ENCODE measurements around the gene CLEC18A. TPM values are rescaled to one million over a fixed set of nuclear protein-coding genes. Genes with fewer than 3 reads are reported as not detected.

CLEC18A gene
- total and polyA plus RNA-seq, 2 donors (not counting 1 experiment from before 2014, with no cell fraction given): 0.52 to 2.2 TPM

DNA sequence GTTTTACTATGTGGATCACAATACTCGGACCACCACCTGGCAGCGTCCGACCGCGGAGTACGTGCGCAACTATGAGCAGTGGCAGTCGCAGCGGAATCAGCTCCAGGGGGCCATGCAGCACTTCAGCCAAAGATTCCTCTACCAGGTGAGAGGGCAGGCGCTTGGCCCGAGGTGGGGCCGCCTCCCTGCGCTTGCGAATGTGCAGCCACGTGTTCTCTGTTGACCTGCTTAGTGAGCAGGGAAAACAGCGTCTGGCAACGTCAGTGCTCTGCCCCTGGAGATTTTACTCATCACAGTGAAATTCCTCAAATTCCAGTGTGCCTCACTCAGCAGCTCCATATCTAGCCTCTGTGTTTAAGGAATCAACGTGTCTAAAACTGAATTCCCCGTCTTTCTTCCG lies 33.4 kb upstream of the CLEC18A start:
- H3K4me1 ChIP-seq (ENCODE audit: control insufficient read depth in 2 of 2, insufficient read depth in 2 of 2, low read length in 2 of 2): no peaks in the 10 kb centered on the region
- TF ChIP-seq EZH2 (IDR thresholded peaks at IDR 0.05; ENCODE audit: borderline replicate concordance, insufficient read depth, low read depth, low read length, poor library complexity, severe bottlenecking): no peak
- TF ChIP-seq, protein P1, sequence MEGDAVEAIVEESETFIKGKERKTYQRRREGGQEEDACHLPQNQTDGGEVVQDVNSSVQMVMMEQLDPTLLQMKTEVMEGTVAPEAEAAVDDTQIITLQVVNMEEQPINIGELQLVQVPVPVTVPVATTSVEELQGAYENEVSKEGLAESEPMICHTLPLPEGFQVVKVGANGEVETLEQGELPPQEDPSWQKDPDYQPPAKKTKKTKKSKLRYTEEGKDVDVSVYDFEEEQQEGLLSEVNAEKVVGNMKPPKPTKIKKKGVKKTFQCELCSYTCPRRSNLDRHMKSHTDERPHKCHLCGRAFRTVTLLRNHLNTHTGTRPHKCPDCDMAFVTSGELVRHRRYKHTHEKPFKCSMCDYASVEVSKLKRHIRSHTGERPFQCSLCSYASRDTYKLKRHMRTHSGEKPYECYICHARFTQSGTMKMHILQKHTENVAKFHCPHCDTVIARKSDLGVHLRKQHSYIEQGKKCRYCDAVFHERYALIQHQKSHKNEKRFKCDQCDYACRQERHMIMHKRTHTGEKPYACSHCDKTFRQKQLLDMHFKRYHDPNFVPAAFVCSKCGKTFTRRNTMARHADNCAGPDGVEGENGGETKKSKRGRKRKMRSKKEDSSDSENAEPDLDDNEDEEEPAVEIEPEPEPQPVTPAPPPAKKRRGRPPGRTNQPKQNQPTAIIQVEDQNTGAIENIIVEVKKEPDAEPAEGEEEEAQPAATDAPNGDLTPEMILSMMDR (IDR thresholded peaks at IDR 0.05): no peak
- H3K27me3 Mint-ChIP-seq: no peaks in the 10 kb centered on the region
- H2AFZ ChIP-seq (ENCODE audit: insufficient read depth, low read depth, low read length, poor library complexity, severe bottlenecking): no peak overlapping the region
- H3K27me3 ChIP-seq (replicated peaks in 1 of 4; ENCODE audit: control extremely low read depth in 1 of 4, control insufficient read depth in 3 of 4, insufficient read depth in 4 of 4, low read length in 3 of 4): no peaks in the 10 kb centered on the region
- H3K79me2 ChIP-seq (ENCODE audit: control insufficient read depth, insufficient read depth, low read length): no peaks in the 10 kb centered on the region
- ChIA-PET POLR2A (no interaction called here), CTCF (interaction anchor here (4.2 kb wide), 1 partner anchor 12 kb away, joined by 22 read pairs; no protein-coding TSS in a partner anchor)
- intact Hi-C loops (cut with micrococcal nuclease): no loop called here
- DNase-seq (no peak), ATAC-seq (ENCODE audit: low read depth) (no peak)
- no peaks in the 10 kb centered on the region for H3K9me3 Mint-ChIP-seq (ENCODE audit: insufficient read depth)
- H3K4me3 Mint-ChIP-seq: no peak overlapping the region
- no peaks in the 10 kb centered on the region for H3K4me1 Mint-ChIP-seq
- H3K9ac ChIP-seq (ENCODE audit: low read length): no peak overlapping the region
- H3K9me3 ChIP-seq (ENCODE audit: control extremely low read depth in 1 of 3, control insufficient read depth in 2 of 3, insufficient read depth in 1 of 3, low read length in 2 of 3): no peaks in the 10 kb centered on the region
- H4K20me1 ChIP-seq (ENCODE audit: control insufficient read depth, insufficient read depth, low read length, poor library complexity, severe bottlenecking): no peaks in the 10 kb centered on the region
- no peak overlapping the region for H3K27ac ChIP-seq (ENCODE audit: low read length in 2 of 2)
- no peak overlapping the region for H3K4me2 ChIP-seq (replicated peaks; ENCODE audit: low read depth, low read length, poor library complexity, severe bottlenecking)
- no peak overlapping the region for H3K27ac Mint-ChIP-seq
- H3K36me3 ChIP-seq (replicated peaks in 1 of 2; ENCODE audit: control extremely low read depth in 1 of 2, control insufficient read depth in 1 of 2, extremely low read depth in 1 of 2, insufficient read depth in 2 of 2, low read length in 1 of 2): peaks cover 4 to 12% of the 10 kb centered on the region in 2 experiments
- no peak overlapping the region for H3K4me3 ChIP-seq (ENCODE audit: control extremely low read depth in 1 of 5, extremely low read depth in 1 of 5, insufficient read depth in 1 of 5, low read depth in 2 of 5, low read length in 4 of 5)
- 97% methylated on average over 17 of the region's 20 CpGs for WGBS (ENCODE audit: insufficient coverage)

DNA sequence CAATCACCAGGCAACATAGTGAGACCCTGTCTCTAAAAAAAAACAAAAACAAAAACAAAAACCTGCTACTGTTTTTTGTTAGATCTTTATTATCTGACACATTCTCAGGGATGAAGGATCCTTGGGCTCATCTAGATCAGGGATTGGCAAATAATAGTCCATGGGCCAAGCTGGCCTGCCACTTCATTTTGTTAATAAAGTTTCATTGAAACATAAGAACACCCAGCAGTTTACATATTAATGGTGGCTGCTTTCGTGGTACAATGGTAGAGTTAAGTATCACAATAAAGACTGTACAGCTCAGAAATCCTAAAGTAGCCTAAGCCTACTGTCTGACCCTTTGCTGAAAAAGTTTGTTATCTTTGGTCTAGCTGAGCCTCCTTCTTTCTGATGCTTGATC lies 32.9 kb upstream of the CLEC18A start:
- no peak overlapping the region for H2AFZ ChIP-seq (ENCODE audit: insufficient read depth, low read depth, low read length, poor library complexity, severe bottlenecking)
- no peaks in the 10 kb centered on the region for H3K79me2 ChIP-seq (ENCODE audit: control insufficient read depth, insufficient read depth, low read length)
- no peaks in the 10 kb centered on the region for H3K4me1 Mint-ChIP-seq
- no peak overlapping the region for H3K9ac ChIP-seq (ENCODE audit: low read length)
- no peaks in the 10 kb centered on the region for H3K9me3 ChIP-seq (ENCODE audit: control extremely low read depth in 1 of 3, control insufficient read depth in 2 of 3, insufficient read depth in 1 of 3, low read length in 2 of 3)
- no peak for DNase-seq
- no peak for ATAC-seq (ENCODE audit: low read depth)
- no peak overlapping the region for H3K4me3 Mint-ChIP-seq
- CTCF ChIA-PET: interaction anchor here (4.2 kb wide), 1 partner anchor 12 kb away, joined by 22 read pairs; no protein-coding TSS in a partner anchor
- H3K9me3 Mint-ChIP-seq (ENCODE audit: insufficient read depth): no peaks in the 10 kb centered on the region
- no peak overlapping the region for H3K4me2 ChIP-seq (replicated peaks; ENCODE audit: low read depth, low read length, poor library complexity, severe bottlenecking)
- H3K27ac ChIP-seq (ENCODE audit: low read length in 2 of 2): no peak overlapping the region
- no peaks in the 10 kb centered on the region for H4K20me1 ChIP-seq (ENCODE audit: control insufficient read depth, insufficient read depth, low read length, poor library complexity, severe bottlenecking)
- peaks cover 4 to 12% of the 10 kb centered on the region in 2 experiments for H3K36me3 ChIP-seq (replicated peaks in 1 of 2; ENCODE audit: control extremely low read depth in 1 of 2, control insufficient read depth in 1 of 2, extremely low read depth in 1 of 2, insufficient read depth in 2 of 2, low read length in 1 of 2)
- POLR2A ChIA-PET: no interaction called here
- TF ChIP-seq, protein P1 (IDR thresholded peaks at IDR 0.05): no peak
- TF ChIP-seq EZH2 (IDR thresholded peaks at IDR 0.05; ENCODE audit: borderline replicate concordance, insufficient read depth, low read depth, low read length, poor library complexity, severe bottlenecking): no peak
- WGBS (ENCODE audit: insufficient coverage): no CpG with 5 or more reads among the region's 1 CpG
- no peaks in the 10 kb centered on the region for H3K27me3 Mint-ChIP-seq
- no peak overlapping the region for H3K27ac Mint-ChIP-seq
- intact Hi-C loops (cut with micrococcal nuclease): no loop called here
- H3K4me1 ChIP-seq (ENCODE audit: control insufficient read depth in 2 of 2, insufficient read depth in 2 of 2, low read length in 2 of 2): no peaks in the 10 kb centered on the region
- no peak overlapping the region for H3K4me3 ChIP-seq (ENCODE audit: control extremely low read depth in 1 of 5, extremely low read depth in 1 of 5, insufficient read depth in 1 of 5, low read depth in 2 of 5, low read length in 4 of 5)
- no peaks in the 10 kb centered on the region for H3K27me3 ChIP-seq (replicated peaks in 1 of 4; ENCODE audit: control extremely low read depth in 1 of 4, control insufficient read depth in 3 of 4, insufficient read depth in 4 of 4, low read length in 3 of 4)

Data from B cell (primary cell).